Liver (tissue), 9 donors: ENCODE results near the gene NAP1L1. TPM values are rescaled to one million over a fixed set of nuclear protein-coding genes. Genes with fewer than 3 reads are reported as not detected.

ENCODE experiments used
- DNase-seq: peaks from one replicate; pipeline ENCODE4 v3.0.0-alpha.2; 2017; ENCODE audit warnings: low spot score
- H3K27ac ChIP-seq, 2 donors: one replicate each; pipeline ENCODE4 v1.7.0; 2013; ENCODE audit warnings: inconsistent platforms in 2 of 2, low read length in 2 of 2, control low read depth in 1 of 2, low read depth in 1 of 2, mild to moderate bottlenecking in 1 of 2
- H3K27me3 ChIP-seq, 4 donors: one replicate each; pipeline versions ENCODE4 v1.6.1 to v1.7.0; 2013; ENCODE audit warnings: low read length in 3 of 4, inconsistent platforms in 1 of 4, mild to moderate bottlenecking in 1 of 4, moderate library complexity in 1 of 4; ENCODE audit not compliant: control insufficient read depth in 4 of 4, insufficient read depth in 4 of 4
- H3K36me3 ChIP-seq, 4 donors: one replicate each; pipeline versions ENCODE4 v1.6.1 to v1.7.0; 2013; ENCODE audit warnings: low read length in 3 of 4, mild to moderate bottlenecking in 3 of 4, low read depth in 1 of 4, moderate library complexity in 1 of 4; ENCODE audit not compliant: control insufficient read depth in 4 of 4, insufficient read depth in 3 of 4
- H3K4me1 ChIP-seq, 4 donors: one replicate each; pipeline versions ENCODE4 v1.6.1 to v1.7.0; 2013; ENCODE audit warnings: low read length in 3 of 4, mild to moderate bottlenecking in 3 of 4, moderate library complexity in 1 of 4; ENCODE audit not compliant: control insufficient read depth in 4 of 4, insufficient read depth in 4 of 4
- H3K4me3 ChIP-seq, 3 donors: one replicate each; pipeline versions ENCODE4 v1.6.1 to v1.7.0; 2013; ENCODE audit warnings: low read length in 3 of 3, control low read depth in 1 of 3, low read depth in 1 of 3, mild to moderate bottlenecking in 1 of 3
- H3K9ac ChIP-seq, 2 donors: one replicate each; pipeline ENCODE4 v1.7.0; 2013; ENCODE audit warnings: low read length in 2 of 2, mild to moderate bottlenecking in 2 of 2, moderate library complexity in 2 of 2, control low read depth in 1 of 2, low read depth in 1 of 2
- H3K9me3 ChIP-seq, 4 donors: one replicate each; pipeline versions ENCODE4 v1.6.1 to v1.7.0; 2013; ENCODE audit warnings: low read length in 3 of 4; ENCODE audit not compliant: control insufficient read depth in 4 of 4
- EGR1 ChIP-seq, 2 donors: IDR thresholded peaks; 2 replicates each; pipeline ENCODE4 v1.6.1; 2016 to 2018; ENCODE audit warnings: antibody characterized with exemption in 2 of 2, low read depth in 2 of 2
- FOXA1 ChIP-seq: IDR thresholded peaks from 2 replicates; pipeline ENCODE4 v1.6.1; 2016; ENCODE audit warnings: antibody characterized with exemption
- FOXA2 ChIP-seq: IDR thresholded peaks from 2 replicates; pipeline ENCODE4 v1.6.1; 2016; ENCODE audit warnings: antibody characterized with exemption
- HNF4G ChIP-seq: IDR thresholded peaks from 2 replicates; pipeline ENCODE4 v1.6.1; 2016; ENCODE audit warnings: antibody characterized with exemption
- JUND ChIP-seq, 2 donors: IDR thresholded peaks; 2 replicates each; pipeline ENCODE4 v1.6.1; 2016; ENCODE audit warnings: antibody characterized with exemption in 2 of 2
- NR2F2 ChIP-seq: IDR thresholded peaks from 2 replicates; pipeline ENCODE4 v1.6.1; 2016; ENCODE audit warnings: antibody characterized with exemption
- SP1 ChIP-seq: IDR thresholded peaks from 2 replicates; pipeline ENCODE4 v1.6.1; 2018; ENCODE audit warnings: antibody characterized with exemption, mild to moderate bottlenecking
- TAF1 ChIP-seq: conservative IDR thresholded peaks from 2 replicates; pipeline ENCODE4 v1.6.1; 2016; ENCODE audit warnings: antibody characterized with exemption, mild to moderate bottlenecking
- YY1 ChIP-seq: IDR thresholded peaks from 2 replicates; pipeline ENCODE4 v1.6.1; 2016; ENCODE audit warnings: antibody characterized with exemption, mild to moderate bottlenecking
- WGBS: extraction: QIAGEN DNeasy Blood & Tissue Kit; methylation state at CpG from one replicate; pipeline ENCODE4 v1.1.7; 2013; 5-methylcytosine and 5-hydroxymethylcytosine counted together
- polyA plus RNA-seq, 2 donors: library from polyadenylated mRNA; stranded (reverse) in 1 of 2; unstranded in 1 of 2; fragments of 200-250 nt in 1 of 2; fragments of >200 nt in 1 of 2; fragmentation: Nextera tagmentation in 1 of 2; extraction: Ambion mirVana in 1 of 2; gene quantifications; one replicate each; pipeline versions ENCODE4 v1.2.1 to v1.2.3, GENCODE V29; 2013 to 2015
- total RNA-seq, 2 donors: library from RNA; depleted of rRNA; stranded (reverse); fragments of >200 nt; gene quantifications; one replicate each; pipeline ENCODE4 v1.2.3, GENCODE V29; 2014
- TF ChIP-seq, protein P1 (sequence below): IDR thresholded peaks from 2 replicates; pipeline ENCODE4 v1.6.1; 2016; ENCODE audit warnings: antibody characterized with exemption
- TF ChIP-seq, protein P2 (sequence below): IDR thresholded peaks from 2 replicates; pipeline ENCODE4 v1.6.1; 2016; ENCODE audit warnings: antibody characterized with exemption, mild to moderate bottlenecking
- TF ChIP-seq, protein P3 (sequence below): IDR thresholded peaks from 2 replicates; pipeline ENCODE4 v1.6.1; 2016; ENCODE audit warnings: antibody characterized with exemption
- donor health status: healthy.
- donor health status: healthy.
- donor health status: healthy.
- donor health status: healthy.
- donor health status: healthy.

The NAP1L1 gene
- total and polyA plus RNA-seq, 4 donors, result 36.6 to 74.7 (median 42.4) TPM

DNA sequence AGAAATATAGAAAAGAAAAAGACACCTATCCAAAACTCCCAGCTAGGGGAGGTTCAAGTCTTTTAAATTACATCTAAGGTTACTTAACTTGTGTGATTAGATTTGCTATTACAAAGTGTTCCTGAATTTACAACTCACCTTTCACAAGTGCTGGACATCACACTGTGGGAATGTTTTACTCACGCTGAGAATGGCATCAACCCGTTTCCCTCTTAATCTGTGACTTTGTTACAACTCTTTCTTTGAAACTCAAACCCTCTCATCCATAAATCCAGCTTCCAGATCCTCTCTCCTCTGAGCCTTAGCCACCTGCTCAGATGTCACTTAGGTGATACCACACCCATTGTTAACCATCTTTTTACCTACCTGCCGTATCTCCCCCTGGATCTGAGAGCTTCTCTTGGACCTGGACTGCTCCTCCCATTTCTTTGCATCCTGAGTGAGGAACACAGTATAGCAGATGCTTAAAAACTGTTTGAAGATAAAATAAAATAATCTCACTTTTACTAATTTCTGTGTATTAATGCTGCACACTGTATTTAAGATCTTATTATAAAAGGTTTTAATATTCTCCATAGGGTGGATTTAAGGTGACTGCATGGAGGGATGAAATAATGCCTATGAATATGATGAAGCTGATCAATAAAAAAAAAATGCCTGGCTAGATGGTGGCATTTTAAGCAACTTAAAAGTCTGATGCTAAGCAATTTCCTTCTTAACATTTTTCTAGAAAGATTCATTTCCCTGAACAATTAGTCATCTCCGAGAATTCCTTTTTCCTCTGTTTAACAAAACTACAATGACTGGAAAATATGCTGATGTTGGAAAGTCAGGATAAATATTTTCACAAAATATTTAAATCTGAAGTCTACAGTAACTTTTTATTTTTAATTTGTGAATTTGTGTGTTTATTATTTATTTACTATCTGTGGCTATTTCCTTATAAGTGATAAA lies 39.1 kb upstream of the NAP1L1 start (continued):
- no peak for TF ChIP-seq HNF4G
- TF ChIP-seq FOXA2, result no peak
- TF ChIP-seq SP1, result no peak
- no peak for TF ChIP-seq YY1
- no peak for TF ChIP-seq JUND (IDR thresholded peaks at IDR 0.05)

DNA sequence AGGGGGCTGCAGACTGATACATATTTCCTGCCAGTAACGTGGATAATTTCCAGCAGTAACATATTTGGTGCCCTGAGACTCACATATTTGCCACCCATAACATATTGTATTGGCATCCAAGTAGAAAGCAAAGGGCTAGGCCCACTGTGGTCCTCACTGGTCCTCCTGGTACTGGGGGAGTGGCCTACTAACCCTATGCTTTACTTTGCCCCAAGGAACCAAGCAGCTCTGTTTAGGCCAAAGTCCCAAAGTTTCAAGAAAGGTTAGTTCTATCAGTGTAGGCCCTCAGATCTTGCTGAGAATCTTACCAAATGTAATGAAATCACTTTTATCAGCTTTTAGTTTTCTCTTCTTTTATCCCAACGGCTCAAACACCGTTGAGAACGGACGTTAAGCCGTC lies 35.4 kb upstream of the NAP1L1 start:
- WGBS, result 69% methylated on average over 6 of the region's 6 CpGs
- TF ChIP-seq, protein P1, sequence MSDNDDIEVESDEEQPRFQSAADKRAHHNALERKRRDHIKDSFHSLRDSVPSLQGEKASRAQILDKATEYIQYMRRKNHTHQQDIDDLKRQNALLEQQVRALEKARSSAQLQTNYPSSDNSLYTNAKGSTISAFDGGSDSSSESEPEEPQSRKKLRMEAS, result no peak

DNA sequence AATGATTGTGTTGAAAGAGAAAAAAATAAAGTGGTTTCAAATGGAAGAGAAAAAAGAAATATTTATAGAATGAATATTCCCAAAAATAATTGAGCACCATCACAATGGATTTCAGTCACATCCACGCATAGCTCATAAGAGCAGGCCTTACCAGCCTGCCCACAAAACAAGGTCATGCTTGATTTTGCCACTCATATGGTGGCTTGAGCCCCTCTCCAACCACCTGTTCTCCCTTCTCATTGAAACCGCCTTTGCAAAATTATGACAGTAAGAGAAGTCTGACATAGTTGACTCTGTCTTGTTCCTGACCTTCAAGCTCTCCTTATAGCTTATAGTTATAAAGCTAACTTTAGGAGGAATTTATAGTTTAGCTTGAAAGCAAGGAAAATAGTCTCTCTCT lies 33.3 kb upstream of the NAP1L1 start:
- Histone ChIP-seq H3K27me3 (no peaks in the 10 kb centered on the region), H3K27ac (no peak overlapping the region), H3K36me3 (no peaks in the 10 kb centered on the region), H3K9me3 (no peaks in the 10 kb centered on the region), H3K4me3 (no peak overlapping the region), H3K9ac (no peak overlapping the region), H3K4me1 (no peaks in the 10 kb centered on the region)
- WGBS, result 97% methylated on average over 2 of the region's 2 CpGs
- TF ChIP-seq TAF1 (no peak), FOXA1 (no peak), NR2F2 (no peak), EGR1 (IDR thresholded peaks at IDR 0.05; ENCODE audit: low read depth in 2 of 2) (no peak), YY1 (no peak), FOXA2 (no peak)
- TF ChIP-seq, protein P2, sequence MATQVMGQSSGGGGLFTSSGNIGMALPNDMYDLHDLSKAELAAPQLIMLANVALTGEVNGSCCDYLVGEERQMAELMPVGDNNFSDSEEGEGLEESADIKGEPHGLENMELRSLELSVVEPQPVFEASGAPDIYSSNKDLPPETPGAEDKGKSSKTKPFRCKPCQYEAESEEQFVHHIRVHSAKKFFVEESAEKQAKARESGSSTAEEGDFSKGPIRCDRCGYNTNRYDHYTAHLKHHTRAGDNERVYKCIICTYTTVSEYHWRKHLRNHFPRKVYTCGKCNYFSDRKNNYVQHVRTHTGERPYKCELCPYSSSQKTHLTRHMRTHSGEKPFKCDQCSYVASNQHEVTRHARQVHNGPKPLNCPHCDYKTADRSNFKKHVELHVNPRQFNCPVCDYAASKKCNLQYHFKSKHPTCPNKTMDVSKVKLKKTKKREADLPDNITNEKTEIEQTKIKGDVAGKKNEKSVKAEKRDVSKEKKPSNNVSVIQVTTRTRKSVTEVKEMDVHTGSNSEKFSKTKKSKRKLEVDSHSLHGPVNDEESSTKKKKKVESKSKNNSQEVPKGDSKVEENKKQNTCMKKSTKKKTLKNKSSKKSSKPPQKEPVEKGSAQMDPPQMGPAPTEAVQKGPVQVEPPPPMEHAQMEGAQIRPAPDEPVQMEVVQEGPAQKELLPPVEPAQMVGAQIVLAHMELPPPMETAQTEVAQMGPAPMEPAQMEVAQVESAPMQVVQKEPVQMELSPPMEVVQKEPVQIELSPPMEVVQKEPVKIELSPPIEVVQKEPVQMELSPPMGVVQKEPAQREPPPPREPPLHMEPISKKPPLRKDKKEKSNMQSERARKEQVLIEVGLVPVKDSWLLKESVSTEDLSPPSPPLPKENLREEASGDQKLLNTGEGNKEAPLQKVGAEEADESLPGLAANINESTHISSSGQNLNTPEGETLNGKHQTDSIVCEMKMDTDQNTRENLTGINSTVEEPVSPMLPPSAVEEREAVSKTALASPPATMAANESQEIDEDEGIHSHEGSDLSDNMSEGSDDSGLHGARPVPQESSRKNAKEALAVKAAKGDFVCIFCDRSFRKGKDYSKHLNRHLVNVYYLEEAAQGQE, result no peak
- TF ChIP-seq, protein P3, sequence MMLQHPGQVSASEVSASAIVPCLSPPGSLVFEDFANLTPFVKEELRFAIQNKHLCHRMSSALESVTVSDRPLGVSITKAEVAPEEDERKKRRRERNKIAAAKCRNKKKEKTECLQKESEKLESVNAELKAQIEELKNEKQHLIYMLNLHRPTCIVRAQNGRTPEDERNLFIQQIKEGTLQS, result no peak
- TF ChIP-seq, protein P1, result no peak
- no peak for DNase-seq

More for the DNA sequence above, 35.4 kb upstream of the NAP1L1 start:
- Histone ChIP-seq H3K9me3 (no peaks in the 10 kb centered on the region), H3K27ac (no peak overlapping the region), H3K4me3 (no peak overlapping the region), H3K4me1 (no peaks in the 10 kb centered on the region), H3K27me3 (no peaks in the 10 kb centered on the region), H3K36me3 (no peaks in the 10 kb centered on the region), H3K9ac (no peak overlapping the region)
- no peak for DNase-seq
